Peyer's patch (tissue), 4 donors: ENCODE data around the gene IZUMO4.

Experiments used
- POLR2A ChIP-seq, 2 donors: fragments of 450-650 bp; IDR thresholded peaks; one replicate each; pipeline ENCODE4 v1.5.1; 2017; ENCODE audit warnings: antibody characterized with exemption in 2 of 2, mild to moderate bottlenecking in 2 of 2, moderate library complexity in 2 of 2
- TF ChIP-seq, protein P1 (sequence below), 6 experiments: fragments of 450-650 bp in 4 of 6; fragments of 200-600 bp in 2 of 6; sonication (generic) in 1 of 6; IDR thresholded peaks; one replicate each; pipeline ENCODE4 v1.5.1; 2017 to 2019; ENCODE audit warnings: antibody characterized with exemption in 6 of 6, mild to moderate bottlenecking in 3 of 6, moderate library complexity in 1 of 6

DNA sequence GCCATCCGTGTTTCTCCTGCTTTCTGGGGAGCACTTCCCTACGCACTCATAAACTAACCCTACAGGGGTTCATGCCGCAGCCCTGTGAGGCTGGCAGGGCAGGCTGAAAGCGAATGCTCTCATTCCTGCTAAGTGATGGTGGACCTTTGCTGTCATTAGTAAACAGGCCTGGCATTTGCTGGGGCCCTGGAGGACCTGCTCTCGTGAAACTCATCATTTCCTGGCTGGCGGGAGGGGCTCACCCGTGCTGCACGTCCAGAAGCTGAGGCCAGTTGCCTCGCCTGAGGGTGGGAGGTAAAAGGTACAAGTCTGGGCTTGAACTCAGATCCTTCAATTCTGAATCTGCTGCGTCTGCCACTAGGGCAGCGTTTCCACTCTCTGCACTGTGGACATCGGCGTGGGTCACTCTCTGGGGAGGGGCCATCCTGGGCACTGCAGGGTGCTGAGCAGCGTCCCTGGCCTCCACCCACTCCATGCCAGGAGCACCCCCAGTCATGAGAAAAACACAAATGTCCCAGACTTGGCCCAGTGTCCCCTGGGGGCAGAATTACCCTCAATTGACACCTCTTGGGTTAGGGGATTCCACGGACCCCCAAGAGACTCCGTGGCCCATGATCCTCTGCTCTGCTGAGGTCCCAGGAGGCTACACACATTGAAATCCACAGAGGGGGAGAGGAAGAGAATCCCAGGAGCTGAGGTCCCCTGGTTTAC is 7.6 kb upstream of the IZUMO4 start:
- TF ChIP-seq, protein P1, sequence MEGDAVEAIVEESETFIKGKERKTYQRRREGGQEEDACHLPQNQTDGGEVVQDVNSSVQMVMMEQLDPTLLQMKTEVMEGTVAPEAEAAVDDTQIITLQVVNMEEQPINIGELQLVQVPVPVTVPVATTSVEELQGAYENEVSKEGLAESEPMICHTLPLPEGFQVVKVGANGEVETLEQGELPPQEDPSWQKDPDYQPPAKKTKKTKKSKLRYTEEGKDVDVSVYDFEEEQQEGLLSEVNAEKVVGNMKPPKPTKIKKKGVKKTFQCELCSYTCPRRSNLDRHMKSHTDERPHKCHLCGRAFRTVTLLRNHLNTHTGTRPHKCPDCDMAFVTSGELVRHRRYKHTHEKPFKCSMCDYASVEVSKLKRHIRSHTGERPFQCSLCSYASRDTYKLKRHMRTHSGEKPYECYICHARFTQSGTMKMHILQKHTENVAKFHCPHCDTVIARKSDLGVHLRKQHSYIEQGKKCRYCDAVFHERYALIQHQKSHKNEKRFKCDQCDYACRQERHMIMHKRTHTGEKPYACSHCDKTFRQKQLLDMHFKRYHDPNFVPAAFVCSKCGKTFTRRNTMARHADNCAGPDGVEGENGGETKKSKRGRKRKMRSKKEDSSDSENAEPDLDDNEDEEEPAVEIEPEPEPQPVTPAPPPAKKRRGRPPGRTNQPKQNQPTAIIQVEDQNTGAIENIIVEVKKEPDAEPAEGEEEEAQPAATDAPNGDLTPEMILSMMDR (IDR thresholded peaks at IDR 0.05) = no peak
- TF ChIP-seq POLR2A (IDR thresholded peaks at IDR 0.05) = no peak
